OCI-LY1 (cell line): ENCODE data around the gene TMEM38B.

Experiments
- H2AFZ ChIP-seq: fragments of 200-600 bp; sonication (generic), shearing (Covaris generic); 2 replicates; pipeline ENCODE4 v1.6.0; 2014; ENCODE audit warnings: antibody characterized with exemption, mild to moderate bottlenecking, low read length
- H3F3A ChIP-seq: fragments of 200-600 bp; sonication (generic), shearing (Covaris generic); 2 replicates; pipeline ENCODE4 v1.6.0; 2014; ENCODE audit warnings: mild to moderate bottlenecking, antibody characterized with exemption, low read length, moderate library complexity; ENCODE audit not compliant: insufficient read depth
- H3K27ac ChIP-seq: fragments of 200-600 bp; sonication (generic); 2 replicates; pipeline ENCODE4 v1.5.1; 2014; ENCODE audit warnings: low read length, mixed run types, mild to moderate bottlenecking, low read depth; ENCODE audit not compliant: poor library complexity, severe bottlenecking
- H3K27me3 ChIP-seq: fragments of 200-600 bp; sonication (generic); 2 replicates; pipeline ENCODE4 v1.6.0; 2014; ENCODE audit warnings: antibody characterized with exemption, mild to moderate bottlenecking, low read length, moderate library complexity; ENCODE audit not compliant: insufficient read depth
- H3K36me3 ChIP-seq: fragments of 200-600 bp; sonication (generic); 2 replicates; pipeline ENCODE4 v1.6.1; 2014; ENCODE audit warnings: mild to moderate bottlenecking, antibody characterized with exemption, low read length, moderate library complexity, mixed read lengths; ENCODE audit not compliant: insufficient read depth
- H3K4me1 ChIP-seq: fragments of 200-600 bp; sonication (generic); 2 replicates; pipeline ENCODE4 v1.5.1; 2014; ENCODE audit warnings: mild to moderate bottlenecking, low read length, moderate library complexity; ENCODE audit not compliant: insufficient read depth, severe bottlenecking
- H3K4me2 ChIP-seq: fragments of 200-600 bp; sonication (generic), shearing (Covaris generic); 2 replicates; pipeline ENCODE4 v1.6.1; 2014; ENCODE audit warnings: low read length
- H3K4me3 ChIP-seq: fragments of 200-600 bp; sonication (generic); 2 replicates; pipeline ENCODE4 v1.5.1; 2014; ENCODE audit warnings: low read length, low read depth, mild to moderate bottlenecking, mixed read lengths; ENCODE audit not compliant: poor library complexity, severe bottlenecking
- H3K79me2 ChIP-seq: fragments of 200-600 bp; shearing (Covaris generic); 2 replicates; pipeline ENCODE4 v1.6.1; 2016; ENCODE audit warnings: mixed run types, low read length, mixed read lengths; ENCODE audit not compliant: insufficient read depth
- H3K9ac ChIP-seq: fragments of 200-600 bp; sonication (generic), shearing (Covaris generic); 2 replicates; pipeline ENCODE4 v1.6.1; 2014; ENCODE audit warnings: mild to moderate bottlenecking, low read length, mixed read lengths
- H3K9me2 ChIP-seq: fragments of 200-600 bp; sonication (generic), shearing (Covaris generic); 2 replicates; pipeline ENCODE4 v1.6.1; 2014; ENCODE audit warnings: low read depth, mild to moderate bottlenecking, low read length, mixed read lengths
- H3K9me3 ChIP-seq: fragments of 200-600 bp; shearing (Covaris generic); 2 replicates; pipeline ENCODE4 v1.6.1; 2014; ENCODE audit warnings: low read length, mixed read lengths
- H4K20me1 ChIP-seq: fragments of 200-600 bp; sonication (generic), shearing (Covaris generic); 2 replicates; pipeline ENCODE4 v1.6.0; 2016; ENCODE audit warnings: mild to moderate bottlenecking, low read length; ENCODE audit not compliant: insufficient read depth
- EZH2 ChIP-seq: fragments of 200-600 bp; sonication (generic), shearing (Covaris generic); IDR thresholded peaks from 2 replicates; pipeline ENCODE4 v1.8.0; 2017; ENCODE audit warnings: borderline replicate concordance, mixed run types, mild to moderate bottlenecking, antibody characterized with exemption, low read length, moderate library complexity, mixed read lengths
- TF ChIP-seq, protein P1 (sequence below): fragments of 200-600 bp; sonication (generic), shearing (Covaris generic); IDR thresholded peaks from 2 replicates; pipeline ENCODE4 v1.5.1; 2017; ENCODE audit warnings: mild to moderate bottlenecking, antibody characterized with exemption, low read length, moderate library complexity, mixed read lengths

The TMEM38B gene

GRCh38 chr9:105662184-105663104 is 31.9 kb upstream of the TMEM38B start, which contains the start of gene TAL2:
TAL2 (plus strand) TSS chr9:105662457; CDS start chr9:105662497, 40 bp downstream.
- H3K9me2 ChIP-seq: no peaks in the 10 kb centered on the region
- H3K9ac ChIP-seq: no peak within 1 kb of the TSS
- H3K4me1 ChIP-seq: no peaks in the 10 kb centered on the region
- H2AFZ ChIP-seq: no peak within 1 kb of the TSS
- H3K9me3 ChIP-seq: no peaks in the 10 kb centered on the region
- H3K27ac ChIP-seq: no peak within 1 kb of the TSS
- H3K79me2 ChIP-seq: no peaks in the 10 kb centered on the region
- no peak within 1 kb of the TSS for H3K4me3 ChIP-seq
- H3K27me3 ChIP-seq: peaks cover 8% of the 10 kb centered on the region; the same call in 1 of the 2 replicates
- no peaks in the 10 kb centered on the region for H3F3A ChIP-seq
- no peaks in the 10 kb centered on the region for H4K20me1 ChIP-seq
- no peak within 1 kb of the TSS for H3K4me2 ChIP-seq
- H3K36me3 ChIP-seq: no peaks in the 10 kb centered on the region
- no peak for TF ChIP-seq EZH2
- TF ChIP-seq, protein P1, sequence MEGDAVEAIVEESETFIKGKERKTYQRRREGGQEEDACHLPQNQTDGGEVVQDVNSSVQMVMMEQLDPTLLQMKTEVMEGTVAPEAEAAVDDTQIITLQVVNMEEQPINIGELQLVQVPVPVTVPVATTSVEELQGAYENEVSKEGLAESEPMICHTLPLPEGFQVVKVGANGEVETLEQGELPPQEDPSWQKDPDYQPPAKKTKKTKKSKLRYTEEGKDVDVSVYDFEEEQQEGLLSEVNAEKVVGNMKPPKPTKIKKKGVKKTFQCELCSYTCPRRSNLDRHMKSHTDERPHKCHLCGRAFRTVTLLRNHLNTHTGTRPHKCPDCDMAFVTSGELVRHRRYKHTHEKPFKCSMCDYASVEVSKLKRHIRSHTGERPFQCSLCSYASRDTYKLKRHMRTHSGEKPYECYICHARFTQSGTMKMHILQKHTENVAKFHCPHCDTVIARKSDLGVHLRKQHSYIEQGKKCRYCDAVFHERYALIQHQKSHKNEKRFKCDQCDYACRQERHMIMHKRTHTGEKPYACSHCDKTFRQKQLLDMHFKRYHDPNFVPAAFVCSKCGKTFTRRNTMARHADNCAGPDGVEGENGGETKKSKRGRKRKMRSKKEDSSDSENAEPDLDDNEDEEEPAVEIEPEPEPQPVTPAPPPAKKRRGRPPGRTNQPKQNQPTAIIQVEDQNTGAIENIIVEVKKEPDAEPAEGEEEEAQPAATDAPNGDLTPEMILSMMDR: no peak

- no peaks in the 10 kb centered on the region for H4K20me1 ChIP-seq
- H3K27me3 ChIP-seq: peaks cover 8% of the 10 kb centered on the region; the same call in 1 of the 2 replicates
- no peak overlapping the region for H3K27ac ChIP-seq
- H3K9me3 ChIP-seq: no peaks in the 10 kb centered on the region
- H3K9me2 ChIP-seq: no peaks in the 10 kb centered on the region
- H3F3A ChIP-seq: no peaks in the 10 kb centered on the region
- H3K4me3 ChIP-seq: no peak overlapping the region
- H2AFZ ChIP-seq: no peak overlapping the region
- H3K4me1 ChIP-seq: no peaks in the 10 kb centered on the region
- H3K4me2 ChIP-seq: no peak overlapping the region
- H3K79me2 ChIP-seq: no peaks in the 10 kb centered on the region
- no peak for TF ChIP-seq EZH2
- TF ChIP-seq, protein P1: no peak
- H3K9ac ChIP-seq: no peak overlapping the region
- no peaks in the 10 kb centered on the region for H3K36me3 ChIP-seq
Measured at GRCh38 chr9:105663914-105664313, 30.4 kb upstream of the TMEM38B start.

- Histone ChIP-seq H3K9me3 (no peaks in the 10 kb centered on the region), H3K36me3 (no peaks in the 10 kb centered on the region), H3K4me2 (no peak overlapping the region), H3K27me3 (no peaks in the 10 kb centered on the region), H3K4me1 (peaks cover 4% of the 10 kb centered on the region), H3K79me2 (no peaks in the 10 kb centered on the region), H3F3A (no peaks in the 10 kb centered on the region), H3K9ac (no peak overlapping the region), H2AFZ (no peak overlapping the region), H3K9me2 (no peaks in the 10 kb centered on the region), H3K27ac (no peak overlapping the region), H3K4me3 (no peak overlapping the region), H4K20me1 (no peaks in the 10 kb centered on the region)
- TF ChIP-seq, protein P1: no peak
- no peak for TF ChIP-seq EZH2
Measured at GRCh38 chr9:105667867-105668266, 26.5 kb upstream of the TMEM38B start.
